Uterus (tissue), 2 donors: ENCODE data around the gene E2F8.

ENCODE experiments used
- POLR2A ChIP-seq, 2 donors: fragments of 450-650 bp; IDR thresholded peaks; one replicate each; pipeline ENCODE4 v1.6.1; 2016; ENCODE audit warnings: antibody characterized with exemption in 2 of 2, mild to moderate bottlenecking in 1 of 2, moderate library complexity in 1 of 2
- TF ChIP-seq, protein P1 (sequence below), 4 experiments: fragments of 200-600 bp in 2 of 4; fragments of 450-650 bp in 2 of 4; sonication (generic) in 2 of 4; IDR thresholded peaks; one replicate each; pipeline ENCODE4 v1.5.1; 2016 to 2019; ENCODE audit warnings: antibody characterized with exemption in 4 of 4, mild to moderate bottlenecking in 2 of 4, moderate library complexity in 1 of 4

DNA sequence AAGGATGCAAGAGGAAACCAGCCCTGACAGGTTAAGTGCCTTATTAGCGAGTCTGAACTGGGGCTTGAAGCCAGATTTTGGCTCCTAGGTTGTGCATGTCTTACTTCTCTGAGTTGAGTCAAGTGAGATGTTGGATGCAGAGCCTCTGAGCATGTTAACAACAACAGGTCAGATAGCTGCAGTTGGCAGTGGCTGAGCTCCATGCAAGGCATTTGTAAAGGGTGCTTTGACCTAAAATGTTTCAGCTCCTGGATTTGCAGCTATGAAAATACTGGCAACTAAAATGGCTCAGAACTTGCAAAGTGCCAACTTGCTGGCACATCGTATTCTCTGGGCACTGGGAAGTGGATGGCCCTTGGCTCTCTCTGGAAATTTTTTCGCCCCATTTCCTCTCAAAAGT lies 22.5 kb downstream of the E2F8 start:
- no peak for TF ChIP-seq POLR2A (IDR thresholded peaks at IDR 0.05)
- TF ChIP-seq, protein P1, sequence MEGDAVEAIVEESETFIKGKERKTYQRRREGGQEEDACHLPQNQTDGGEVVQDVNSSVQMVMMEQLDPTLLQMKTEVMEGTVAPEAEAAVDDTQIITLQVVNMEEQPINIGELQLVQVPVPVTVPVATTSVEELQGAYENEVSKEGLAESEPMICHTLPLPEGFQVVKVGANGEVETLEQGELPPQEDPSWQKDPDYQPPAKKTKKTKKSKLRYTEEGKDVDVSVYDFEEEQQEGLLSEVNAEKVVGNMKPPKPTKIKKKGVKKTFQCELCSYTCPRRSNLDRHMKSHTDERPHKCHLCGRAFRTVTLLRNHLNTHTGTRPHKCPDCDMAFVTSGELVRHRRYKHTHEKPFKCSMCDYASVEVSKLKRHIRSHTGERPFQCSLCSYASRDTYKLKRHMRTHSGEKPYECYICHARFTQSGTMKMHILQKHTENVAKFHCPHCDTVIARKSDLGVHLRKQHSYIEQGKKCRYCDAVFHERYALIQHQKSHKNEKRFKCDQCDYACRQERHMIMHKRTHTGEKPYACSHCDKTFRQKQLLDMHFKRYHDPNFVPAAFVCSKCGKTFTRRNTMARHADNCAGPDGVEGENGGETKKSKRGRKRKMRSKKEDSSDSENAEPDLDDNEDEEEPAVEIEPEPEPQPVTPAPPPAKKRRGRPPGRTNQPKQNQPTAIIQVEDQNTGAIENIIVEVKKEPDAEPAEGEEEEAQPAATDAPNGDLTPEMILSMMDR (IDR thresholded peaks at IDR 0.05), result no peak
